Endometrium (tissue), 2 donors: Measurements from ENCODE around the gene RPL29.

Experiments used
- FAIRE-seq: peaks from 2 replicates; lab custom pipeline; 2012; peaks lifted over from hg19 to GRCh38; lab: Jason Lieb, UNC
- donor health status: control.
- donor health status: control.

RPL29 gene

GRCh38 chr3:52025453-52025852 is 29.8 kb upstream of the RPL29 start:
- FAIRE-seq: no peak

GRCh38 chr3:52024765-52025452 is 29.2 kb upstream of the RPL29 start:
- no peak for FAIRE-seq

GRCh38 chr3:52023860-52024764 is 28.4 kb upstream of the RPL29 start:
- no peak for FAIRE-seq

- no peak for FAIRE-seq
These were observed 27.5 kb upstream of the RPL29 start for GRCh38 chr3:52023101-52023770.

- no peak for FAIRE-seq
These were observed 26.8 kb upstream of the RPL29 start for GRCh38 chr3:52022323-52023100.

- FAIRE-seq: no peak
These were observed 26.0 kb upstream of the RPL29 start for GRCh38 chr3:52021489-52022268.

GRCh38 chr3:52020796-52021195 is 25.1 kb upstream of the RPL29 start:
- no peak for FAIRE-seq

GRCh38 chr3:52019352-52020080 is 23.8 kb upstream of the RPL29 start:
- no peak for FAIRE-seq

- FAIRE-seq: no peak
These were observed 22.8 kb upstream of the RPL29 start for GRCh38 chr3:52018319-52019000.

GRCh38 chr3:52017586-52017985 is 21.9 kb upstream of the RPL29 start:
- no peak for FAIRE-seq

- FAIRE-seq: no peak
These were observed 19.9 kb upstream of the RPL29 start for GRCh38 chr3:52015438-52016228.

- no peak for FAIRE-seq
These were observed 18.9 kb upstream of the RPL29 start for GRCh38 chr3:52014613-52015012.

- FAIRE-seq: no peak
These were observed 18.3 kb upstream of the RPL29 start for GRCh38 chr3:52013802-52014598.

- no peak for FAIRE-seq
These were observed 17.0 kb upstream of the RPL29 start for GRCh38 chr3:52012699-52013098.

- FAIRE-seq: no peak
These were observed 14.7 kb upstream of the RPL29 start for GRCh38 chr3:52010431-52010830.

GRCh38 chr3:52007291-52007690 is 11.6 kb upstream of the RPL29 start:
- FAIRE-seq: no peak

- no peak for FAIRE-seq
These were observed 11.1 kb upstream of the RPL29 start for GRCh38 chr3:52006820-52007133.

- FAIRE-seq: no peak
These were observed 10.5 kb upstream of the RPL29 start for GRCh38 chr3:52006017-52006819.
